ENCODE measurements around the gene OR51V1. TPM values are rescaled to one million over a fixed set of nuclear protein-coding genes. Genes with fewer than 3 reads are reported as not detected.

Gene OR51V1
- total and polyA plus RNA-seq, 2 of the 4 experiments (the other 2 are of a cell fraction) = not detected

GRCh38 chr11:5225480-5225871 lies 25.0 kb upstream of the OR51V1 start:
- peak overlapping the region; percentile 11; the same call in 1 of the 2 replicates for H4K91ac ChIP-seq (ENCODE audit: insufficient read depth, low read depth, low read length)
- no peak overlapping the region for H3K23ac ChIP-seq (ENCODE audit: low read depth, low read length)
- H3K56ac ChIP-seq (ENCODE audit: extremely low read depth, insufficient read depth, low read length) = no peak overlapping the region
- H2BK5ac ChIP-seq (ENCODE audit: low read depth, low read length, poor library complexity, severe bottlenecking) = no peak overlapping the region
- H2BK20ac ChIP-seq (ENCODE audit: low read depth, low read length) = no peak overlapping the region
- H3K18ac ChIP-seq (ENCODE audit: low read depth, low read length) = no peak overlapping the region
- H3K27me3 ChIP-seq (ENCODE audit: control insufficient read depth, insufficient read depth, low read length) = no peaks in the 10 kb centered on the region
- H2AK5ac ChIP-seq (ENCODE audit: low read depth, low read length) = no peak overlapping the region
- peak overlapping the region; percentile 39; the same call in 1 of the 2 replicates for H4K5ac ChIP-seq (ENCODE audit: low read depth, low read length)
- dilution Hi-C loops (cut with HindIII; ENCODE audit: low sequenced_read_pairs, unreplicated experiment) = no loop called here
- no TSS peak for BruUV-seq (replicated peaks)
- H2BK120ac ChIP-seq (ENCODE audit: low read depth, low read length) = peak overlapping the region; percentile 16; the same call in 1 of the 2 replicates
- WGBS, 2 experiments (ENCODE audit: extremely low coverage in 2 of 2, insufficient read length in 1 of 2) = no CpG with 5 or more reads among the region's 2 CpGs
- ATAC-seq (ENCODE audit: low read depth) = no peak
- no peak overlapping the region for H3K4me2 ChIP-seq (ENCODE audit: low read depth, low read length)
- DNase-seq = no peak
- no peaks in the 10 kb centered on the region for H3K9me3 ChIP-seq (ENCODE audit: control insufficient read depth, insufficient read depth, low read length)
- H3K14ac ChIP-seq (replicated peaks; ENCODE audit: low read depth, low read length) = no peak overlapping the region
- no peak overlapping the region for H2BK15ac ChIP-seq (ENCODE audit: low read depth, low read length)
- H3K36me3 ChIP-seq (ENCODE audit: control insufficient read depth, insufficient read depth, low read length) = no peaks in the 10 kb centered on the region
- ChIA-PET CTCF (interaction anchor here (0.6 kb wide), 1 partner anchor 375 kb away, joined by 3 read pairs; no protein-coding TSS in a partner anchor), POLR2A (ENCODE audit: unreplicated experiment) (no interaction called here)
- H3K9ac ChIP-seq (ENCODE audit: low read depth, low read length) = no peak overlapping the region
- intact Hi-C loops (cut with micrococcal nuclease) = no loop called here
- no peak overlapping the region for H3K27ac ChIP-seq (ENCODE audit: insufficient read depth, low read length)
- H3K79me1 ChIP-seq (ENCODE audit: low read depth in 1 of 2, low read length in 2 of 2) = no peaks in the 10 kb centered on the region
- in situ Hi-C loops (cut with MboI; ENCODE audit: low sequenced_read_pairs) = no loop called here
- no peak overlapping the region for H2AFZ ChIP-seq (replicated peaks; ENCODE audit: low read length, poor library complexity)
- no peak overlapping the region for H4K8ac ChIP-seq (ENCODE audit: low read depth in 2 of 2, low read length in 2 of 2)
- no peak for TF ChIP-seq ELK1 (IDR thresholded peaks at IDR 0.05; ENCODE audit: borderline replicate concordance, low read depth, low read length)
- TF ChIP-seq SMC3 (IDR thresholded peaks at IDR 0.05; ENCODE audit: low read depth, low read length) = no peak
- H3K4ac ChIP-seq (ENCODE audit: low read depth, low read length) = no peak overlapping the region
- no peaks in the 10 kb centered on the region for H3K9me1 ChIP-seq (ENCODE audit: insufficient read depth, low read length)
- no peaks in the 10 kb centered on the region for H3K4me1 ChIP-seq (ENCODE audit: control insufficient read depth, insufficient read depth, low read length)
- no peaks in the 10 kb centered on the region for H4K20me1 ChIP-seq (ENCODE audit: insufficient read depth, low read length)
- no peak overlapping the region for H3K4me3 ChIP-seq (ENCODE audit: insufficient read depth, low read depth, low read length)
- no peak overlapping the region for H2AK9ac ChIP-seq (replicated peaks; ENCODE audit: low read depth, low read length, poor library complexity)

Data from IMR-90 (cell line).